Measurements from ENCODE around the gene CHSY1. TPM values are rescaled to one million over a fixed set of nuclear protein-coding genes. Genes with fewer than 3 reads are reported as not detected.

Gene CHSY1
- total and polyA plus RNA-seq, 2 of the 13 experiments (the other 11 are each of a cell fraction or from before 2014, with no cell fraction given) = 13.3 to 13.7 TPM

- ATAC-seq (no peak; the same call in 2 of the 3 replicates), FAIRE-seq (no peak), DNase-seq (ENCODE audit: low spot score) (no peak)
- H2AFZ ChIP-seq (ENCODE audit: low read length) = no peak overlapping the region
- in situ Hi-C loops (cut with HindIII; ENCODE audit: extremely low pct_ligation_motif_present, low pct_unique_long_range_greater_than_20kb) (no loop called here), intact Hi-C loops (cut with micrococcal nuclease; ENCODE audit: unreplicated experiment) (no loop called here)
- no peaks in the 10 kb centered on the region for H3K36me3 ChIP-seq (replicated peaks in 1 of 2; ENCODE audit: control insufficient read depth in 1 of 2, insufficient read depth in 2 of 2, low read length in 2 of 2)
- no peak overlapping the region for H3K4me2 ChIP-seq (ENCODE audit: low read depth, low read length)
- no peak overlapping the region for H3K27ac ChIP-seq (ENCODE audit: extremely low read length, insufficient read depth, low read length)
- H4K20me1 ChIP-seq (ENCODE audit: insufficient read depth, low read length) = no peaks in the 10 kb centered on the region
- POLR2A ChIA-PET = no interaction called here
- peaks cover 28% of the 10 kb centered on the region for H3K9me3 ChIP-seq (ENCODE audit: low read length)
- no peak overlapping the region for H3K9ac ChIP-seq (ENCODE audit: insufficient read depth, low read depth, low read length)
- TF ChIP-seq ZNF75D (CRISPR knock-in tag; IDR thresholded peaks at IDR 0.05; ENCODE audit: borderline replicate concordance) (no peak), MEF2D (CRISPR knock-in tag; IDR thresholded peaks at IDR 0.05) (no peak), TBX3 (IDR thresholded peaks at IDR 0.05; ENCODE audit: borderline replicate concordance) (no peak), GTF3A (CRISPR knock-in tag; conservative IDR thresholded peaks at IDR 0.05) (no peak), CBX5 (CRISPR knock-in tag; IDR thresholded peaks at IDR 0.05; ENCODE audit: borderline replicate concordance) (no peak), ZNF138 (CRISPR knock-in tag; IDR thresholded peaks at IDR 0.05; ENCODE audit: low read depth) (no peak)
- 89% methylated on average over 5 of the region's 6 CpGs for WGBS (ENCODE audit: low lambda C conversion rate)
- H3K79me2 ChIP-seq (ENCODE audit: insufficient read depth, low read length) = no peaks in the 10 kb centered on the region
- CTCF ChIA-PET (ENCODE audit: low intra/inter-chr PET ratio, low total read pairs) = no interaction called here
- peaks cover 31% of the 10 kb centered on the region for H3K4me1 ChIP-seq (ENCODE audit: insufficient read depth, low read length)
- H3K4me3 ChIP-seq (replicated peaks in 1 of 3; ENCODE audit: insufficient read depth in 1 of 3, low read depth in 2 of 3, low read length in 3 of 3) = no peak overlapping the region
- BruUV-seq (replicated peaks) = no TSS peak
- H3K27me3 ChIP-seq (ENCODE audit: control insufficient read depth in 1 of 2, insufficient read depth in 2 of 2, low read length in 2 of 2) = no peaks in the 10 kb centered on the region
Observed at GRCh38 chr15:101168898-101169494, 82.9 kb downstream of the CHSY1 start.

GRCh38 chr15:101168463-101168824 is 83.4 kb downstream of the CHSY1 start:
- intact Hi-C loops (cut with micrococcal nuclease; ENCODE audit: unreplicated experiment) = no loop called here
- DNase-seq (ENCODE audit: low spot score) (no peak), FAIRE-seq (no peak), ATAC-seq (no peak; the same call in 2 of the 3 replicates)
- in situ Hi-C loops (cut with HindIII; ENCODE audit: extremely low pct_ligation_motif_present, low pct_unique_long_range_greater_than_20kb) = no loop called here
- Histone ChIP-seq H3K27ac (ENCODE audit: extremely low read length, insufficient read depth, low read length) (no peak overlapping the region), H3K4me1 (ENCODE audit: insufficient read depth, low read length) (peaks cover 31% of the 10 kb centered on the region), H3K27me3 (ENCODE audit: control insufficient read depth in 1 of 2, insufficient read depth in 2 of 2, low read length in 2 of 2) (no peaks in the 10 kb centered on the region), H3K4me3 (replicated peaks in 1 of 3; ENCODE audit: insufficient read depth in 1 of 3, low read depth in 2 of 3, low read length in 3 of 3) (no peak overlapping the region), H3K9me3 (ENCODE audit: low read length) (peaks cover 30% of the 10 kb centered on the region), H3K4me2 (ENCODE audit: low read depth, low read length) (no peak overlapping the region), H3K79me2 (ENCODE audit: insufficient read depth, low read length) (no peaks in the 10 kb centered on the region), H3K9ac (ENCODE audit: insufficient read depth, low read depth, low read length) (no peak overlapping the region), H4K20me1 (ENCODE audit: insufficient read depth, low read length) (no peaks in the 10 kb centered on the region), H3K36me3 (replicated peaks in 1 of 2; ENCODE audit: control insufficient read depth in 1 of 2, insufficient read depth in 2 of 2, low read length in 2 of 2) (no peaks in the 10 kb centered on the region), H2AFZ (ENCODE audit: low read length) (no peak overlapping the region)
- ChIA-PET CTCF (ENCODE audit: low intra/inter-chr PET ratio, low total read pairs) (no interaction called here), POLR2A (no interaction called here)
- WGBS (ENCODE audit: low lambda C conversion rate) = 63% methylated on average over 1 of the region's 1 CpG
- BruUV-seq (replicated peaks) = no TSS peak
- no peak for TF ChIP-seq HNRNPH1 (optimal IDR thresholded peaks at IDR 0.05; ENCODE audit: low read depth, low read length)
- peak; percentile 48; the same call in 1 of the 2 replicates for TF ChIP-seq ZNF629 (CRISPR knock-in tag; conservative IDR thresholded peaks at IDR 0.05)
- no peak for TF ChIP-seq TERF1 (CRISPR knock-in tag; IDR thresholded peaks at IDR 0.05)

All from HepG2 (cell line).